Stimulated activated CD8-positive, alpha-beta memory T cell treated with anti-CD3 and anti-CD28 coated beads, Interleukin-4, amount 100 ng/mL, for 1 hour (primary cell): ENCODE results near the gene ZNF891.

Experiments used
- DNase-seq, 2 donors: peaks; one replicate each; pipeline ENCODE4 v3.0.0-alpha.2; 2020; ENCODE audit warnings: low read depth in 2 of 2, low spot score in 1 of 2

ZNF891 gene

GRCh38 chr12:133130038-133130807, at the start of gene ZNF891, which contains the start of gene ZNF10:
Gene ZNF891, minus strand, starts transcription at chr12:133130274. Its CDS starts 8,356 bp downstream, at chr12:133121918.
Gene ZNF10, plus strand, starts transcription at chr12:133130627. Its CDS starts 13,866 bp downstream, at chr12:133144493.
- peak; percentile 91 to 95 for DNase-seq

- DNase-seq: no peak
Observed at GRCh38 chr12:133174901-133175300, 44.8 kb upstream of the ZNF891 start.

GRCh38 chr12:133172491-133172890, 42.4 kb upstream of the ZNF891 start:
- DNase-seq: no peak

- no peak for DNase-seq
Observed at GRCh38 chr12:133165776-133166175, 35.7 kb upstream of the ZNF891 start.

GRCh38 chr12:133156125-133156690, 26.1 kb upstream of the ZNF891 start:
- no peak for DNase-seq

GRCh38 chr12:133145981-133146380, 15.9 kb upstream of the ZNF891 start:
- DNase-seq: no peak

- DNase-seq: no peak
Observed at GRCh38 chr12:133135747-133136146, 5.7 kb upstream of the ZNF891 start.

GRCh38 chr12:133130808-133131128, 694 bp upstream of the ZNF891 start:
- no peak for DNase-seq

- DNase-seq: no peak
Observed at GRCh38 chr12:133129368-133130037, 571 bp downstream of the ZNF891 start.

GRCh38 chr12:133124674-133125073, 5.4 kb downstream of the ZNF891 start:
- no peak for DNase-seq

GRCh38 chr12:133120385-133121191, 9.5 kb downstream of the ZNF891 start:
- DNase-seq: no peak

- DNase-seq: no peak
Observed at GRCh38 chr12:133108150-133108549, 21.9 kb downstream of the ZNF891 start.

- no peak for DNase-seq
Observed at GRCh38 chr12:133107121-133107520, 23.0 kb downstream of the ZNF891 start.

- no peak for DNase-seq
Observed at GRCh38 chr12:133106253-133106652, 23.8 kb downstream of the ZNF891 start.

GRCh38 chr12:133105620-133106019, 24.5 kb downstream of the ZNF891 start:
- no peak for DNase-seq

- no peak for DNase-seq
Observed at GRCh38 chr12:133083345-133083744, 46.7 kb downstream of the ZNF891 start.

- no peak for DNase-seq
Observed at GRCh38 chr12:133081159-133081780, 48.8 kb downstream of the ZNF891 start.

GRCh38 chr12:133080368-133081158, 49.5 kb downstream of the ZNF891 start, which contains the start of gene ZNF140:
Gene ZNF140, plus strand, starts transcription at chr12:133080923. Its CDS starts 398 bp downstream, at chr12:133081321.
- DNase-seq: peak; percentile 85 to 87

- DNase-seq: peak in 1 of 2 donors; percentile 90
Observed at GRCh38 chr12:133080026-133080367, 50.1 kb downstream of the ZNF891 start.

GRCh38 chr12:133073836-133074235, 56.2 kb downstream of the ZNF891 start:
- no peak for DNase-seq
